Suppressor macrophage treated with lipopolysaccharide for 4 hours (primary cell): ENCODE measurements around the gene STXBP4.

ENCODE experiments used
- DNase-seq: peaks from one replicate; pipeline ENCODE4 v3.0.0-alpha.2; 2020

STXBP4 gene, protein sequence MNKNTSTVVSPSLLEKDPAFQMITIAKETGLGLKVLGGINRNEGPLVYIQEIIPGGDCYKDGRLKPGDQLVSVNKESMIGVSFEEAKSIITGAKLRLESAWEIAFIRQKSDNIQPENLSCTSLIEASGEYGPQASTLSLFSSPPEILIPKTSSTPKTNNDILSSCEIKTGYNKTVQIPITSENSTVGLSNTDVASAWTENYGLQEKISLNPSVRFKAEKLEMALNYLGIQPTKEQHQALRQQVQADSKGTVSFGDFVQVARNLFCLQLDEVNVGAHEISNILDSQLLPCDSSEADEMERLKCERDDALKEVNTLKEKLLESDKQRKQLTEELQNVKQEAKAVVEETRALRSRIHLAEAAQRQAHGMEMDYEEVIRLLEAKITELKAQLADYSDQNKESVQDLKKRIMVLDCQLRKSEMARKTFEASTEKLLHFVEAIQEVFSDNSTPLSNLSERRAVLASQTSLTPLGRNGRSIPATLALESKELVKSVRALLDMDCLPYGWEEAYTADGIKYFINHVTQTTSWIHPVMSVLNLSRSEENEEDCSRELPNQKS

GRCh38 chr17:54968262-54968987, at the start of gene STXBP4, which contains the start of gene COX11:
Gene STXBP4, plus strand, starts transcription at chr17:54968765. Its CDS starts 17,455 bp downstream, at chr17:54986220.
Gene COX11, minus strand, starts transcription at chr17:54968654. Its CDS starts 8 bp downstream, at chr17:54968646.
- peak; percentile 97 for DNase-seq

DNA sequence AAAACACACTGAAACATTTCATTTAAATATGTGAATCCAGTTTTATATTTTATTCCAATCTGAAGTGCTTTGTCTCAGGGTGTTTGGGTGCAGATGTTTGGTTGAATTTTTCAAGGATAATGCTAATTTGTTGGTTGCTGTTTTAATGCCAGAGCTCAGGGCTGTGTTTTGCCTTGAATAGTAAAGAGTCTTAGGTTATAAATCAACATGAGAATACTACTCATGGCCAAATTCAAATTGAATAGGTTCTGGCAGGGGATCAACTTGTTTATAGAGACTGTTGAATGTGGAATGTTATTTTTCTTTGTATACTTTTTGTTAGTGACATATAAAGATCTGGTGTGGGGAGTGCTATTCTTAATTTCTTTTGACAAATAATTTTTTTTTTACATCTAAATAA, 49.1 kb upstream of the STXBP4 start:
- no peak for DNase-seq

DNA sequence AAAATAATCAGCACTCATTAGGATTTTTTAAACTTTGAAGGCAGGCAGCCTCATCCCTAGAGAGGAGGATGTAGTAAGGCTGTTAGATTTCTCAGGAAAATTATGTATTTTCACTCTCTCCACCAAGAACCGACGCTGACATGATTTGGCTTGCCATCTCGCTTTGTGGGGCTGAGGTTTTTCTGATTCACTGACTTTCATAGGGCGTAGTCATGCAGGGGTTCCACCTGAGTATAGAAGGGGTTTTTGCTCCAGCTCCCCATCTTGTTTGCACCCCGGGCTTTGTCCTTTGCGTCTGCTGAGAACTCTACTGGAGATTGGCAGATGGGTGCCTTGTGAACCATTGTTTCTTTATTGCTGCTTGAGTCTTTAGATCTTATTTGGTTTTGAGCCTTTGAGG, 47.7 kb upstream of the STXBP4 start:
- DNase-seq: no peak

GRCh38 chr17:54924405-54924804, 44.2 kb upstream of the STXBP4 start:
- no peak for DNase-seq

DNA sequence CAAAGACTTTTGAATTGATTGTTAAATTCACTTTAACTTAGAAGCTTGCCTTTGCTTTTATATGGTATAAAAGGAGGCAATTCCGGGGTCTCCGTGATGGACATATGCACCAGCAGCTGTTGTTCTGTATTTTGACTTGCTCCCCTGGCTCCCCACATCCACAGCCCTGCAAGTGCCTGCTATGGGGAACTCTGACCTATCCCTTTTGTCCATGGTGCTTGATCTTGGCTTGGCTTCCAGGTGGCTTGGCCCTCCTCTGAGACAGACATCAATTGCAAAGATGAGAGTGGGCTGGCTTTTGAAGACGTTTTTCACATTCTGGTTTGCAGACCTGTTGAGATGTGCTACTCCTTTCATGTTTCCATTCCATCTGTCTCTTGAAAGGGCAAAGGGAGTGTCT, 41.0 kb upstream of the STXBP4 start:
- DNase-seq: no peak

GRCh38 chr17:54932711-54933110, 35.9 kb upstream of the STXBP4 start:
- DNase-seq: no peak

- no peak for DNase-seq
Observed at GRCh38 chr17:54933921-54934320, 34.6 kb upstream of the STXBP4 start.

GRCh38 chr17:54935471-54935870, 33.1 kb upstream of the STXBP4 start:
- no peak for DNase-seq

DNA sequence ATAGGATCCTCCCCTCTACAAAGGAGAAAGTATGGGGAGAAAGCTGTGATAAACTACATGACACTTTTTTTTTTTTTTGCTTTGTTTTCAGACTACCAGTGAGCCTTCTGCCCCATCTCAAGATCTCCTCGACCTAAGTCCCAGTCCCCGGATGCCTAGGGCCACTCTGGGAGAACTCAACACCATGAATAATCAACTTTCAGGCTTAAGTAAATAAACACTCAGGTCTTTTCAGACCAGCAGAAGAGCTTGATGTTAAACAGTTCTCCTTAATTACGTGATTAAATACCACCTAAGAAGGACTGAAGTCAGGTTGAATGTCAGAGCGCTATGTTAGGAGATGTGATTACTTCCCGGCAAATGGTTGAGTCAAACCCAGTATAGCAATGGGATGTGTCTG, 31.5 kb upstream of the STXBP4 start:
- no peak for DNase-seq

- no peak for DNase-seq
Observed at GRCh38 chr17:54937426-54937825, 31.1 kb upstream of the STXBP4 start.

- no peak for DNase-seq
Observed at GRCh38 chr17:54941285-54941684, 27.3 kb upstream of the STXBP4 start.

DNA sequence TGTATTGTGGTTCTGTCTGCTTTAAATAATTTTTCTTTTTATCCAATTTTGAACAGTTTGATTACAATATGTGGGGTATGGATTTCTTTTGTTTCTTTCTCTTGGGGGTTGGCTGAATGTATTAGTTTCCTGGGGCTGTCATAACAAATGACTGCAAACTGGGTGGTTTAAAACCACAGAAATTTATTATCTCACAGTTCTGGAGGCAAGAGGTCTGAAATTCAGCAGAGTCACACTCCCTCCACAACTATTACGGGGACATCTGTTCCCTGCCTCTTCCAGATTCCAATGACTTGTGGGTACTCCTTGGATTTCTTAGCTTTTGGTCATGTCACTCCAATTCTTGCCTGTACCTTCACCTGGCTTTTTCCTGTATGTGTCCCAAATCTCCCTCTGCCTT, 23.8 kb upstream of the STXBP4 start:
- DNase-seq: no peak

DNA sequence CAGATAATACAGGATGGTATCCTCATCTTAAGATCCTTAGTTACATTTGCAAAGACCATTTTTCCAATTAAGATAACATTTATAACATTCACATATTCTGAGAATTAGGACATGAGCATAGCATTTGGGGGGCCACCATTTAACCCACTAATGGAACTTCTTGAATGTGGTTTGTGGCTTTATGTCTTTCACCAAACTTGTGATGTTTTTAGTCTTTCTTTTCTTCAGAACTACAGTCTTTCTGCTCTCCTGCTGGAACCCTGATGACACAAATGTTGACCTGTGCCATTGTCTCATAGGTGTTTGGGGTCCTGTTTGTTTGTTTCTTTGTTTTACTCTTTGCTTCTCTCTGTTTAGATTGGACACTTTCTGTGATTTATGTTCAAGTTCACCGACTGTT, 23.3 kb upstream of the STXBP4 start:
- DNase-seq: no peak

DNA sequence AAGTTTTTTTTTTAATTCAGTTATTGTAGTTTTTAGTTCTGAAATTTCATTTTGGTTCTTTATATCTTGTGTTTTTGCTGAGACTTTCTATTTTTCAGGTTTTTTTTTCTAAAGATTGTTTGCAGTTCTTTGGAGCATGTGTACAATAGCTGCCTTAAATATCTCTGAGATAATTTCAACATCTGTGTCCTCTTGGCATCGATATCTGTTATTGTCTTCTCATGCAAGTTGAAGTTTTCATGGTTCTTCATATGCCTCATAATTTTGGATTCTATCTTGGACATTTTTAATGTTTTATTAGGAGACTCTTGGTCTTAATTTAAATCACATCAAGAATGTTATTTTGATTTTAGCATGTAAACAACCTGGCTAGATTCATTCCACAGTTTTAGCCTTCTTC, 22.9 kb upstream of the STXBP4 start:
- no peak for DNase-seq

DNA sequence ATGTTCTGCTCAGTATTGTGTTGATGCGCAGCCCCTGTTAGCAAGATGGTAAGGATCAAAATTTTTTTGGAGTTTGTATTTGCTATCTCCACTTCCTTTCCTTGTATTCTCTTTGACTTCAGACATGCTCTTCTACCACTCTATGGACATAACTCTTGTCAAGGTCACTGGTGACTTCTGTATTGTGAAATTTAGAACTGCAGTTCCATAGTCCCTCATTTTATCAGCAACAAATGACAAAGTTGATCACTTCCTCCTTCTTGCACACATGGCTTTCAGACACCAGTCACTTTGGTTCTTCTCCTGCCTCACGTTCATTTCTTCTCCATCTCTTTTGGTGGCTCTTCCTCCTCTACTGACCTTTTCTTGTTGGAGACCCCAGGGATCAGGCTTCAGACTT, 21.2 kb upstream of the STXBP4 start:
- DNase-seq: no peak

DNA sequence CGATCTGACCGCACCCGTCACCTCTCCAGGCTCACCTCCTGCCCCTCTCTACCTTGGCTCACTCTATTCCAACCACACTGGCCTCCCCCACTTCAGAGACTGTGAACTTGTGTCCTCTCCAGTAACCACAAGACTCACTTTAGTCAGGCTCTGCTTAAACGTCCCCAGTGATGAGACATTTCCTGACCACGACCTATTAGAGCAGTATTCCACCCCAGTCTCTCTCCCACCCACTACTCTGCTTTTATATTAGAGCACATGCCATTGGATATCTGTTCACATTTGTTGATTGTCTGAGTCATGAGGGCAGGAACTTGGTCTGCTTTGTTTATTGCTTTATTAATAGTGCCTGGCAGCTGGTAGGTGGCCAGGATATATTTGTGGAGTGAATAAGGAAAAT, 20.2 kb upstream of the STXBP4 start:
- no peak for DNase-seq

- no peak for DNase-seq
Observed at GRCh38 chr17:54950116-54950515, 18.4 kb upstream of the STXBP4 start.

DNA sequence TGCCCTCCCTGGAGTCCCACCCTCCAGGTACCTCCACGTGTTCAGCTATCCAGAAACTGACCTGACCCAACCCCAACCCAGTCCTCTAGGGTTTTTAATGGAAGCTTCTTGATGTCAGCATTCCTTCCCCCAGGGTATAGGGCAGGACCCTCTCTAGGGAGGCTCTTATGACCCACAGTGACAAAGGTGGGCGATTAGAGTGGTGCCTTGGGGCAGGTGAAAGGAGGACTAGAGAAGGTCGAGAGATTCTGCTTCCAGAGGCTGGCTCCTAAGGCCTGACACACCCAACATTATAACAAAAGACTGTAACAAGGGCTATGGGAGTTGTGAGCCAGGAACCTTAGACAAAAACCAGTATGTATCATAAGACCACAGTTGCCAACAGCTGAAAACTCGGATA, 17.3 kb upstream of the STXBP4 start:
- DNase-seq: no peak

- DNase-seq: no peak
Observed at GRCh38 chr17:54956791-54957190, 11.8 kb upstream of the STXBP4 start.

DNA sequence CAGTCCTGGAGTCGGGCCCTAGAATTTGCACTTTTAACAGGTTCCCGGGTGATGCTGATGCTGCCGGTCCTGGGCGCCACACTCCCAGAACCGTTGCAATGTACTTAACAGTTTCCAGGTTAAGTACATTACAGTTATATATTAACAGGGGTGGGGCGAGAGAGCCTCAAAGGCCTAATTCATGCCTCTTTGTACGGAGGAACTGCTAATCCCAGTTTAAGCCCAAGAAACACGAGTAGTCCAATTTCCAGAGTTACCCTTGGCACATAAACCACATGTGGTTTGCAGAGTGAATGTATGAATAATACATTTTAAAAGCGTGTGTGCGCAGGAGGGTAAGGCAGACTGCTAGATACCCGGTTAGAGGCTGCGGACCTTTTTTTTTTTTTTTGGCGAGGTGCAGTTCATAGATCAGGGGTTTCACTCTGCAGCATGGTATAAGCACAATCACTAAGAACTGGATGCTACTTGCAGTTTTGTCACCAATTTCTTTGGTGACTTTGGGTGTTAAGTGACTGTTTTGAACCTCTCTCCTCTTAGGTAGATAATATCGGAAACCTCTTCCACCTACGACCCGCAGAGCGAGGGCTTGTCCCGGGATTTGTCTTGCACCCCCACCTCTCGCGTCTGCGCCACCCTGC, 824 bp upstream of the STXBP4 start:
- DNase-seq: peak; percentile 7

DNA sequence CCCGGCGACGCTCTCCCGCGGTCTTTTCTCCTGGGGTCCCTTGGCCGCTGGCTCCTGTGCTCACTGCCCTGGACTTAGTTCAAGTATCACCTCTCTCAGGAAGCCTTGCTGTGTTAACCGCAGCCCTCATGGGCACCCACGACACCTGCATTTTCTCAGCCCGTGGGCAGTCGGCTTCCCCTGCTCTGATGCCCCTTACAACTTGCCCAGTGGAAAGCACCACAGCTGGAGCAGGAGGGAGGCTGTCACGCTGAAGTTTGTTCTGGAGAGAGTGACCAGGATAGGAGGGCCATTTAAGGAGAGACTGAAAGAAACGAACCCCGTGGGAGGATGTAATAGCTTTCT, 395 bp downstream of the STXBP4 start:
- peak; percentile 39 for DNase-seq

- DNase-seq: no peak
Observed at GRCh38 chr17:54969658-54970572, 1.4 kb downstream of the STXBP4 start.

GRCh38 chr17:54971147-54971546, 2.6 kb downstream of the STXBP4 start:
- DNase-seq: no peak
